Calu3 (cell line): Measurements from ENCODE around the gene CHST1. TPM values are rescaled to one million over a fixed set of nuclear protein-coding genes. Genes with fewer than 3 reads are reported as not detected.

Source experiments
- BruUV-seq: library from RNA; stranded (reverse); fragments of 400-500 nt; replicated peaks from 2 replicates; lab custom pipeline; 2021; lab: Mats Ljungman, UMichigan
- CTCF ChIA-PET: fragments of 300-600 bp; sonication (Branson Sonifier 250); formaldehyde crosslinking; loops from one replicate; lab custom pipeline; 2022; ENCODE audit warnings: antibody characterized with exemption; lab: Charles Lee
- DNase-seq: peaks from one replicate; pipeline ENCODE4 v3.0.0; 2022
- H3K27ac Mint-ChIP-seq: one replicate; pipeline ENCODE4 v1.8.0; 2022; ENCODE audit warnings: mixed read lengths; ENCODE audit not compliant: unreplicated experiment
- H3K27me3 Mint-ChIP-seq: one replicate; pipeline ENCODE4 v1.8.0; 2022; ENCODE audit warnings: mixed read lengths; ENCODE audit not compliant: unreplicated experiment
- H3K36me3 Mint-ChIP-seq: one replicate; pipeline ENCODE4 v1.8.0; 2022; ENCODE audit warnings: mild to moderate bottlenecking, moderate library complexity, mixed read lengths; ENCODE audit not compliant: insufficient read depth, unreplicated experiment
- H3K4me1 Mint-ChIP-seq: one replicate; pipeline ENCODE4 v1.8.0; 2022; ENCODE audit warnings: mild to moderate bottlenecking, low read depth, mixed read lengths; ENCODE audit not compliant: unreplicated experiment
- H3K4me3 Mint-ChIP-seq: one replicate; pipeline ENCODE4 v1.8.0; 2022; ENCODE audit warnings: mild to moderate bottlenecking, low read depth, moderate library complexity, mixed read lengths; ENCODE audit not compliant: unreplicated experiment
- H3K9me3 Mint-ChIP-seq: one replicate; pipeline ENCODE4 v1.8.0; 2022; ENCODE audit warnings: low read depth, mixed read lengths; ENCODE audit not compliant: unreplicated experiment
- intact Hi-C: fragments of 100-400 bp; cut with micrococcal nuclease; formaldehyde crosslinking; loops from one replicate; pipeline ENCODE4 v1.10.0; 2022; ENCODE audit not compliant: unreplicated experiment
- total RNA-seq: library from RNA; stranded (reverse); gene quantifications from 2 replicates; pipeline ENCODE4 v1.2.3, GENCODE V29; 2022
- TF ChIP-seq, protein P1 (sequence below): fragments of 200-600 bp; IDR thresholded peaks from one replicate; pipeline ENCODE4 v1.8.0; 2022; ENCODE audit warnings: antibody characterized with exemption; ENCODE audit not compliant: unreplicated experiment

CHST1 gene
- total RNA-seq, 1 experiment from 2014 or later: not detected

DNA sequence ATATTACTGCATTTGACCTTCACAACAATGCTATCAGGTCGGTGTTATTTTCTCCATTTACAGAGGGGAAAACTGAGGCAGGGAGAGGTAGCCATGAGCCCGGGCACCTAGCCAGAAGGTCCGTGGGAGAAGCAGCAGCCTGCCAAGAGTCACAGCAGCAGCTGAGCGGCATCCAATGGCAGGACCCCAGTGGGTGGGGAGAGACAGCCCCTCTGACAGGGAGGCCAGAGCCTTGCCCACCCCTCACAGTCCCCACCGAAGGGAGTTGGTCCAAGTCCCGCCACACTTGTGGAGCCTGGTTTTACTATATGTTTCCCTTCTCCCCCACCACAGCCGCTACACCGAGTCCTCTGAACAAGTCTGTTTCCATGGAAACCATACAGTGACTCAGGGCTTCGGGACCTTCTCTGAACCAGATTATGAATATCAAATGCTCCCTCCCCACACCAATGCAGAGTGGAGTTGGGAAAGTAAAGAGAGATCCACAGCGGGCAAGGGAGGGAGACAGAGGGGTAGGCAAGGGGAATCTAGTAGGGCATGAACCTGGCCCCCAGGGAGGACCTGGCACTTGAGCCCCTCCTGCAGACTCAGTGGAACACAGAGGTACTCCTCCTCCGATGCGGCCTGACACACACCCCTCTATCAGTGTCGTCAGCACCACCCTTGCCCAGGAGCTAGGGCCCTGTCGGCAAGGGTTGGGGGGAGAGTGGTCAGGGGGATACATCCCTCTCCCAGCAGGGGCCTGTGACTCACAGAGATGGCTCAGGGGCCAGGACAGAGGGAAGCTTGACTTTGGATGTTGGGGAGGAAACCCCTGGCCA, 2.5 kb downstream of the CHST1 start:
- no peak for DNase-seq
- no TSS peak for BruUV-seq
- CTCF ChIA-PET: no interaction called here

GRCh38 chr11:45662096-45662664, 3.2 kb downstream of the CHST1 start:
- intact Hi-C loops: no loop called here
- H3K27me3 Mint-ChIP-seq: peaks cover 82% of the 10 kb centered on the region
- CTCF ChIA-PET: interaction anchor here (0.6 kb wide), 1 partner anchor 260 kb away, joined by 3 read pairs; no protein-coding TSS in a partner anchor
- no peak for DNase-seq
- H3K9me3 Mint-ChIP-seq: no peaks in the 10 kb centered on the region
- H3K27ac Mint-ChIP-seq: no peak overlapping the region
- no TSS peak for BruUV-seq
- no peaks in the 10 kb centered on the region for H3K4me1 Mint-ChIP-seq
- TF ChIP-seq, protein P1, sequence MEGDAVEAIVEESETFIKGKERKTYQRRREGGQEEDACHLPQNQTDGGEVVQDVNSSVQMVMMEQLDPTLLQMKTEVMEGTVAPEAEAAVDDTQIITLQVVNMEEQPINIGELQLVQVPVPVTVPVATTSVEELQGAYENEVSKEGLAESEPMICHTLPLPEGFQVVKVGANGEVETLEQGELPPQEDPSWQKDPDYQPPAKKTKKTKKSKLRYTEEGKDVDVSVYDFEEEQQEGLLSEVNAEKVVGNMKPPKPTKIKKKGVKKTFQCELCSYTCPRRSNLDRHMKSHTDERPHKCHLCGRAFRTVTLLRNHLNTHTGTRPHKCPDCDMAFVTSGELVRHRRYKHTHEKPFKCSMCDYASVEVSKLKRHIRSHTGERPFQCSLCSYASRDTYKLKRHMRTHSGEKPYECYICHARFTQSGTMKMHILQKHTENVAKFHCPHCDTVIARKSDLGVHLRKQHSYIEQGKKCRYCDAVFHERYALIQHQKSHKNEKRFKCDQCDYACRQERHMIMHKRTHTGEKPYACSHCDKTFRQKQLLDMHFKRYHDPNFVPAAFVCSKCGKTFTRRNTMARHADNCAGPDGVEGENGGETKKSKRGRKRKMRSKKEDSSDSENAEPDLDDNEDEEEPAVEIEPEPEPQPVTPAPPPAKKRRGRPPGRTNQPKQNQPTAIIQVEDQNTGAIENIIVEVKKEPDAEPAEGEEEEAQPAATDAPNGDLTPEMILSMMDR: no peak
- peaks cover 8% of the 10 kb centered on the region for H3K36me3 Mint-ChIP-seq
- H3K4me3 Mint-ChIP-seq: no peak overlapping the region

More for the DNA sequence above, 2.5 kb downstream of the CHST1 start:
- peaks cover 8% of the 10 kb centered on the region for H3K36me3 Mint-ChIP-seq
- TF ChIP-seq, protein P1: no peak
- no peaks in the 10 kb centered on the region for H3K4me1 Mint-ChIP-seq
- intact Hi-C loops: no loop called here
- peaks cover 82% of the 10 kb centered on the region for H3K27me3 Mint-ChIP-seq
- no peaks in the 10 kb centered on the region for H3K9me3 Mint-ChIP-seq
- no peak overlapping the region for H3K27ac Mint-ChIP-seq
- no peak overlapping the region for H3K4me3 Mint-ChIP-seq

- CTCF ChIA-PET: interaction anchor here (0.6 kb wide), 1 partner anchor 260 kb away, joined by 3 read pairs; no protein-coding TSS in a partner anchor
- TF ChIP-seq, protein P1: no peak
- Mint-ChIP-seq H3K4me1 (no peaks in the 10 kb centered on the region), H3K27ac (no peak overlapping the region), H3K27me3 (peaks cover 82% of the 10 kb centered on the region), H3K36me3 (peaks cover 8% of the 10 kb centered on the region), H3K9me3 (no peaks in the 10 kb centered on the region), H3K4me3 (no peak overlapping the region)
- DNase-seq: no peak
- BruUV-seq: no TSS peak
- intact Hi-C loops: no loop called here
Observed at GRCh38 chr11:45661439-45662055, 3.9 kb downstream of the CHST1 start.

- Mint-ChIP-seq H3K9me3 (no peaks in the 10 kb centered on the region), H3K36me3 (peaks cover 2% of the 10 kb centered on the region), H3K27ac (no peak overlapping the region), H3K27me3 (peaks cover 82% of the 10 kb centered on the region), H3K4me3 (no peak overlapping the region), H3K4me1 (no peaks in the 10 kb centered on the region)
- TF ChIP-seq, protein P1: no peak
- CTCF ChIA-PET: no interaction called here
- no peak for DNase-seq
- BruUV-seq: no TSS peak
- intact Hi-C loops: no loop called here
Observed at GRCh38 chr11:45660729-45661438, 4.5 kb downstream of the CHST1 start.
